Kidney (tissue), 14 donors: Measurements from ENCODE around the gene LHFPL3. TPM values are rescaled to one million over a fixed set of nuclear protein-coding genes. Genes with fewer than 3 reads are reported as not detected.
A peak's percentile ranks its signal among the peaks of the same experiment; 100 is the strongest.

Source experiments
- DNase-seq, 5 donors: peaks; one replicate each; pipeline ENCODE4 v3.0.0-alpha.2; 2013 to 2020
- FAIRE-seq: peaks from 2 replicates; lab custom pipeline; 2012; peaks lifted over from hg19 to GRCh38; lab: Jason Lieb, UNC
- H3K27ac ChIP-seq, 2 donors: one replicate each; pipeline ENCODE4 v1.7.0; 2013; ENCODE audit warnings: low read depth in 2 of 2, low read length in 2 of 2, inconsistent platforms in 1 of 2
- H3K27me3 ChIP-seq: one replicate; pipeline ENCODE4 v1.7.1; 2013; ENCODE audit warnings: low read length, inconsistent platforms; ENCODE audit not compliant: control insufficient read depth, insufficient read depth
- H3K36me3 ChIP-seq, 3 donors: one replicate each; pipeline versions ENCODE4 v1.7.0 to v1.7.1; 2013; ENCODE audit warnings: low read length in 3 of 3, control low read depth in 1 of 3, inconsistent platforms in 1 of 3; ENCODE audit not compliant: insufficient read depth in 3 of 3, control insufficient read depth in 2 of 3
- H3K4me1 ChIP-seq, 3 donors: one replicate each; pipeline versions ENCODE4 v1.7.0 to v1.7.1; 2013; ENCODE audit warnings: low read length in 3 of 3, inconsistent platforms in 1 of 3, low read depth in 1 of 3; ENCODE audit not compliant: control insufficient read depth in 2 of 3, insufficient read depth in 2 of 3
- H3K4me3 ChIP-seq, 3 donors: one replicate each; pipeline versions ENCODE4 v1.7.0 to v1.8.1; 2013; ENCODE audit warnings: low read length in 3 of 3, control low read depth in 1 of 3, inconsistent platforms in 1 of 3
- H3K9ac ChIP-seq, 3 donors: one replicate each; pipeline versions ENCODE4 v1.7.0 to v1.7.1; 2013; ENCODE audit warnings: low read length in 3 of 3, control low read depth in 1 of 3, inconsistent platforms in 1 of 3
- H3K9me3 ChIP-seq, 3 donors: one replicate each; pipeline versions ENCODE4 v1.7.0 to v1.7.1; 2013; ENCODE audit warnings: low read length in 3 of 3, control low read depth in 1 of 3, inconsistent platforms in 1 of 3; ENCODE audit not compliant: control insufficient read depth in 2 of 3, insufficient read depth in 1 of 3
- intact Hi-C: fragments of 100-400 bp; cut with DNase I; formaldehyde crosslinking; loops from one replicate; pipeline ENCODE4 v1.11.1; 2022
- polyA plus RNA-seq: library from polyadenylated mRNA; stranded (reverse); fragments of 350-450 nt; fragmentation: Illumina TruSeq; extraction: RNeasy Lipid Tissue Mini Kit (QIAGEN cat#74804); gene quantifications from one replicate; pipeline ENCODE4 v1.2.3, GENCODE V29; 2014; ENCODE audit warnings: low read depth, low replicate concordance; ENCODE audit not compliant: insufficient read depth
- total RNA-seq: library from RNA; stranded (reverse); fragmentation: NEBNext Ultra II Directional; extraction: Animal tissue kit (Norgen Biotek cat#: 25700); gene quantifications from one replicate; pipeline ENCODE4 v1.2.1, GENCODE V29; 2021
- TF ChIP-seq, protein P1 (sequence below): IDR thresholded peaks from 3 replicates; pipeline ENCODE4 v1.5.1; 2012; ENCODE audit warnings: mild to moderate bottlenecking, moderate library complexity, borderline replicate concordance; ENCODE audit not compliant: insufficient read depth; ENCODE audit errors: extremely low read depth
- donor health status: control.
- donor health status: control.
- donor health status: control.
- donor health status: control.
- donor health status: control.
- donor health status: DM: yes; HTN: yes; CAD: no.
- donor health status: Normal renal cell carcinoma (clear cell type).

LHFPL3 gene
- total and polyA plus RNA-seq, 2 donors from 2014 or later = not detected

DNA sequence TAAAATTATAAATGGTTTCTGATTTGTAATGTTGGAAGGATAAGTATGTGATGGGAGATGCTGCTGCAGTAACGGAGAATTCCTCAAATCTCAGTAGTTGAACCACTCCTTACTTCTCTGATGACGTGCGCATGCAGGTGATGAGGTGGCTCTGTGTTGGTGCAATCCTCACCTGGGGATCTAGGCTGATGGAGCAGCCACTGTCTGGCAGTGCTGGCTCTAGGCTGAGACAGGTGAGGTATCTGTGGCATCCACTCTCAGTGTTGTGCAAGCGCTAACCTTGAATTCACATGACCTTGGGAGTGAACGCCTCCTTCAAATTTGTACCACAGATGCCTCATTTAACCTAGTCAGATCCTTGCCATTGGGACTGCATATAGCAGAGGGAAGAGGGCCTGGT, 35.0 kb downstream of the LHFPL3 start:
- no peaks in the 10 kb centered on the region for H3K36me3 ChIP-seq
- no peaks in the 10 kb centered on the region for H3K4me1 ChIP-seq
- H3K27me3 ChIP-seq = no peaks in the 10 kb centered on the region
- TF ChIP-seq, protein P1, sequence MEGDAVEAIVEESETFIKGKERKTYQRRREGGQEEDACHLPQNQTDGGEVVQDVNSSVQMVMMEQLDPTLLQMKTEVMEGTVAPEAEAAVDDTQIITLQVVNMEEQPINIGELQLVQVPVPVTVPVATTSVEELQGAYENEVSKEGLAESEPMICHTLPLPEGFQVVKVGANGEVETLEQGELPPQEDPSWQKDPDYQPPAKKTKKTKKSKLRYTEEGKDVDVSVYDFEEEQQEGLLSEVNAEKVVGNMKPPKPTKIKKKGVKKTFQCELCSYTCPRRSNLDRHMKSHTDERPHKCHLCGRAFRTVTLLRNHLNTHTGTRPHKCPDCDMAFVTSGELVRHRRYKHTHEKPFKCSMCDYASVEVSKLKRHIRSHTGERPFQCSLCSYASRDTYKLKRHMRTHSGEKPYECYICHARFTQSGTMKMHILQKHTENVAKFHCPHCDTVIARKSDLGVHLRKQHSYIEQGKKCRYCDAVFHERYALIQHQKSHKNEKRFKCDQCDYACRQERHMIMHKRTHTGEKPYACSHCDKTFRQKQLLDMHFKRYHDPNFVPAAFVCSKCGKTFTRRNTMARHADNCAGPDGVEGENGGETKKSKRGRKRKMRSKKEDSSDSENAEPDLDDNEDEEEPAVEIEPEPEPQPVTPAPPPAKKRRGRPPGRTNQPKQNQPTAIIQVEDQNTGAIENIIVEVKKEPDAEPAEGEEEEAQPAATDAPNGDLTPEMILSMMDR = no peak
- FAIRE-seq (no peak), DNase-seq (no peak)
- H3K9ac ChIP-seq = no peak overlapping the region
- no peak overlapping the region for H3K4me3 ChIP-seq
- H3K9me3 ChIP-seq = no peaks in the 10 kb centered on the region
- intact Hi-C loops = no loop called here
- no peak overlapping the region for H3K27ac ChIP-seq

GRCh38 chr7:104366390-104366789, 38.0 kb downstream of the LHFPL3 start:
- no peak overlapping the region for H3K9ac ChIP-seq
- no peak overlapping the region for H3K27ac ChIP-seq
- H3K4me1 ChIP-seq = no peaks in the 10 kb centered on the region
- no peaks in the 10 kb centered on the region for H3K9me3 ChIP-seq
- H3K27me3 ChIP-seq = no peaks in the 10 kb centered on the region
- DNase-seq (no peak), FAIRE-seq (no peak)
- intact Hi-C loops = no loop called here
- H3K4me3 ChIP-seq = no peak overlapping the region
- no peaks in the 10 kb centered on the region for H3K36me3 ChIP-seq
- TF ChIP-seq, protein P1 = no peak

DNA sequence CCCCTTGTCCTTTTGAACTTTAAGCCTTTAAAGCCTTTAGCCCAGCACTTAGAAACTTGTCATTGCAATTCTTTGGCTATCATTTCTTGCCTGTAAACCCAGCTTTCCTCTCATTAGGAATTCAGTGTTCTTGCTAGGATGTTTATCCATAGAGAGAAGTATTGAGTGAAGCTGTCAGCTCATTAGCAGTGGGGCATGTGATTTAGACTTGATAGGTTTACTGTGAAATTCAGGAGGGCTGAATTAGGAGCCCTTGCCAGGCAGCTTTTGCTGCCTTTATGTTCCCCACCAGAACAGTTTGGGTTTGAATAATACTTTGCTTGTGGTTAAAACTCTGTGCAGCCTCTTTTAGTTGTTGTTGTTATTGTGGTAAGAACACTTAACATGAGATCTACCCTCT, 39.5 kb downstream of the LHFPL3 start:
- Histone ChIP-seq H3K4me1 (no peaks in the 10 kb centered on the region), H3K4me3 (no peak overlapping the region), H3K36me3 (no peaks in the 10 kb centered on the region), H3K9me3 (no peaks in the 10 kb centered on the region), H3K27ac (no peak overlapping the region), H3K9ac (no peak overlapping the region), H3K27me3 (no peaks in the 10 kb centered on the region)
- FAIRE-seq = no peak
- TF ChIP-seq, protein P1 = no peak
- intact Hi-C loops = no loop called here
- peak in 1 of 5 donors; percentile 2 for DNase-seq
